HEK293T (cell line): Measurements from ENCODE around the gene FTSJ3.

ENCODE experiments used
- CTCF ChIA-PET: fragments of 350-600 bp; formaldehyde crosslinking; extraction: SDS; loops from one replicate; lab custom pipeline; 2021; ENCODE audit warnings: antibody characterized with exemption, inconsistent platforms; lab: Yijun Ruan, JAX
- POLR2A ChIA-PET: fragments of 350-600 bp; formaldehyde crosslinking; extraction: SDS; loops from one replicate; lab custom pipeline; 2020; ENCODE audit warnings: antibody characterized with exemption, inconsistent platforms; lab: Yijun Ruan, JAX
- DNase-seq: peaks from one replicate; pipeline ENCODE4 v3.0.0; 2012; ENCODE audit warnings: mixed read lengths; ENCODE audit errors: extremely low spot score
- ARNT ChIP-seq: fragments of 450-650 bp; IDR thresholded peaks from 2 replicates; pipeline ENCODE4 v1.6.1; 2017; ENCODE audit warnings: mild to moderate bottlenecking
- BHLHE40 ChIP-seq: fragments of 450-650 bp; IDR thresholded peaks from 2 replicates; pipeline ENCODE4 v1.6.1; 2016; ENCODE audit warnings: mild to moderate bottlenecking, moderate library complexity, borderline replicate concordance
- CTBP1 ChIP-seq: fragments of 450-650 bp; IDR thresholded peaks from 2 replicates; pipeline ENCODE4 v1.6.1; 2016; ENCODE audit warnings: borderline replicate concordance
- ELF4 ChIP-seq: fragments of 450-650 bp; IDR thresholded peaks from 2 replicates; pipeline ENCODE4 v1.6.1; 2017; ENCODE audit warnings: antibody characterized with exemption
- FOXA1 ChIP-seq: fragments of 450-650 bp; IDR thresholded peaks from 2 replicates; pipeline ENCODE4 v1.6.1; 2016; ENCODE audit warnings: mild to moderate bottlenecking
- FOXK2 ChIP-seq: fragments of 450-650 bp; IDR thresholded peaks from 2 replicates; pipeline ENCODE4 v1.6.1; 2016; ENCODE audit warnings: mild to moderate bottlenecking
- FOXM1 ChIP-seq: fragments of 450-650 bp; IDR thresholded peaks from 2 replicates; pipeline ENCODE4 v1.6.1; 2017; ENCODE audit warnings: mild to moderate bottlenecking, borderline replicate concordance
- HDGF ChIP-seq: fragments of 450-650 bp; IDR thresholded peaks from 2 replicates; pipeline ENCODE4 v1.6.1; 2017; ENCODE audit warnings: antibody characterized with exemption, borderline replicate concordance
- L3MBTL2 ChIP-seq: fragments of 450-650 bp; conservative IDR thresholded peaks from 2 replicates; pipeline ENCODE4 v1.6.1; 2016; ENCODE audit warnings: mild to moderate bottlenecking
- LEF1 ChIP-seq: fragments of 450-650 bp; IDR thresholded peaks from 2 replicates; pipeline ENCODE4 v1.6.1; 2017; ENCODE audit warnings: mild to moderate bottlenecking, borderline replicate concordance
- NFRKB ChIP-seq: fragments of 450-650 bp; IDR thresholded peaks from 2 replicates; pipeline ENCODE4 v1.6.1; 2016; ENCODE audit warnings: mild to moderate bottlenecking, moderate library complexity
- PKNOX1 ChIP-seq: fragments of 450-650 bp; IDR thresholded peaks from 2 replicates; pipeline ENCODE4 v1.6.1; 2016
- SP1 ChIP-seq: fragments of 450-650 bp; IDR thresholded peaks from 2 replicates; pipeline ENCODE4 v1.6.1; 2017
- SUZ12 ChIP-seq: fragments of 450-650 bp; IDR thresholded peaks from 2 replicates; pipeline ENCODE4 v1.6.1; 2016; ENCODE audit warnings: mild to moderate bottlenecking
- TARDBP ChIP-seq: fragments of 450-650 bp; IDR thresholded peaks from 2 replicates; pipeline ENCODE4 v1.6.1; 2016
- ZNF384 ChIP-seq: fragments of 450-650 bp; IDR thresholded peaks from 2 replicates; pipeline ENCODE4 v1.6.1; 2016

Gene FTSJ3

DNA sequence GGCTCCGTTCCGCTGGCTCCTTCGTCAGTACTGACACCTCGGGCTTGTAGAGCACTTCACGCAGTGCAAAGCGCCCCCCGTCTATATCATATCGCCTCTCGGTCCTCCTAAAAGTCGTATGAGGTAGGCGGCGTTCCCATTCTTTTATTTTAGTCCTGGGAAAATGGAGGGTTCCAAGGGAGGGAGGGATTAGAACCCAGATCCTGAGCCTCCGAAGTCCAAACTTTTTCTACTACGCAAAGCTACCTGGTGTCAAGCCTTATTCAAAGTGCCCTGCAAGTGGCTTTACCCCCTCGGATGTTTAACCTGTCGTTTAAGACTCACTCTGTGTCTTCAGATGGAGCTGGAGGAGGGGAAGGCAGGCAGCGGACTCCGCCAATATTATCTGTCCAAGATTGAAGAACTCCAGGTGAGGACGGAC, 348 bp upstream of the FTSJ3 start:
- TF ChIP-seq TARDBP (no peak), L3MBTL2 (no peak), NFRKB (no peak), LEF1 (no peak), ELF4 (no peak), FOXM1 (no peak), SP1 (no peak), ARNT (no peak), SUZ12 (no peak), HDGF (no peak), BHLHE40 (no peak), CTBP1 (no peak), FOXK2 (no peak), FOXA1 (no peak), PKNOX1 (no peak), ZNF384 (no peak)
- ChIA-PET CTCF (interaction anchor here (1.0 to 1.4 kb wide), 2 partner anchors 193 to 402 kb away, joined by 3 to 4 read pairs; no protein-coding TSS in a partner anchor), POLR2A (interaction anchor here (0.6 to 6.2 kb wide), 6 partner anchors 10 to 86 kb away, joined by 3 to 67 read pairs (median 20); partner anchors contain the start of genes CCDC47, DDX42 and SMARCD2)
- DNase-seq = no peak

DNA sequence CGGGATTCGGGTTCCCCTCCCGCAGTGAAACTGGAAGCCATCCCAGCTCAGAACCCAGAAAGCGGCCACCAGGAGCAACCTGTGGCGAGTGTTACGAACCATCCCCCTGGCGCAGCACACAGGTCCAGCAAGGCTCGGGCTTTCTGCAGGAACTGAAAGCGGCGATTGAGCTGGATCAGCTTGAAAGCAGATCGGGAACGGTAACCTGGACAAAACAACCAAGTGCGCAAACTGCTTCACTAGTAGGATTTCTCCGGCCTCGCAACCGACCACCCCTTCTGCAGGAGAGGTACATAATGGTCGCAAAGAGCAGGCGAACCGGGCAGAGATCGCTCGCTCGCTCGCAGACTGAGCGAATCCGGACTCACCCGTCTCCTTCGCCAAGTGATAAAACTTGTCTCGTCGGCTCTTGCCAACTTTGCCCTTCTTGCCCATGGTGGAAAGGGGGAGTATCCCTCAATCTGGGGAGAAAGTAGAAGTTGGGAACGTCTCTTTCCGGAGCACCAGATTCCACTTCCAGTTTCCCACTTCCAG, 928 bp downstream of the FTSJ3 start:
- POLR2A ChIA-PET = interaction anchor here (0.8 to 6.2 kb wide), 12 partner anchors 8 to 196 kb away, joined by 3 to 67 read pairs (median 5); partner anchors contain the start of genes CCDC47, DDX42, SMARCD2 and STRADA
- CTCF ChIA-PET = interaction anchor here (1.0 to 1.6 kb wide), 2 partner anchors 13 to 129 kb away, joined by 4 to 5 read pairs; no protein-coding TSS in a partner anchor
- DNase-seq = peak; percentile 29
- no peak for TF ChIP-seq ZNF384
- TF ChIP-seq L3MBTL2 = no peak
- no peak for TF ChIP-seq FOXK2
- TF ChIP-seq SUZ12 = no peak
- no peak for TF ChIP-seq NFRKB

DNA sequence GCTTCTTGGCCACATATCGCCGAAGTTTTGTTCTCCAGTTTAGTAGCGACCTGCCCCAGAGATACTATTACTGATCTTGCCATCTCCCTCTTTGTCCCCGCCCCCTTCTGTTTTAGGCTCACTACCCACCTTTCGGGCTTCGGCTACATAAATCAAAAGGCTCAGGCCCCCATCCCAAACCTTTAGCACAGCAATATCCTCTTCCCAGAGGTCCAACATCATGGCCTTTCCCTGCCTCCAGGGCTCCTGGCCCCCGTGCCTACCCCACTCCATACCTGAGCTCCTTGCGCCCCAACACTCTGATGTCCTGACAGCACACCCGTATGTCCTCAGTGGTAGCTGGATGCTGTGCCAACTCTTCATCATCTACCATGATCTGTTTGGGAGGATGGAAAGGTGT, 3.1 kb downstream of the FTSJ3 start:
- CTCF ChIA-PET = no interaction called here
- DNase-seq = no peak
- TF ChIP-seq SUZ12 = no peak
- no peak for TF ChIP-seq ZNF384
- TF ChIP-seq LEF1 = no peak
- no peak for TF ChIP-seq BHLHE40
- TF ChIP-seq SP1 = no peak
- TF ChIP-seq PKNOX1 = no peak
- POLR2A ChIA-PET = interaction anchor here (1.3 to 6.2 kb wide), 3 partner anchors 9 to 82 kb away, joined by 4 to 52 read pairs (median 5); partner anchors contain the start of genes CCDC47, DDX42 and STRADA

DNA sequence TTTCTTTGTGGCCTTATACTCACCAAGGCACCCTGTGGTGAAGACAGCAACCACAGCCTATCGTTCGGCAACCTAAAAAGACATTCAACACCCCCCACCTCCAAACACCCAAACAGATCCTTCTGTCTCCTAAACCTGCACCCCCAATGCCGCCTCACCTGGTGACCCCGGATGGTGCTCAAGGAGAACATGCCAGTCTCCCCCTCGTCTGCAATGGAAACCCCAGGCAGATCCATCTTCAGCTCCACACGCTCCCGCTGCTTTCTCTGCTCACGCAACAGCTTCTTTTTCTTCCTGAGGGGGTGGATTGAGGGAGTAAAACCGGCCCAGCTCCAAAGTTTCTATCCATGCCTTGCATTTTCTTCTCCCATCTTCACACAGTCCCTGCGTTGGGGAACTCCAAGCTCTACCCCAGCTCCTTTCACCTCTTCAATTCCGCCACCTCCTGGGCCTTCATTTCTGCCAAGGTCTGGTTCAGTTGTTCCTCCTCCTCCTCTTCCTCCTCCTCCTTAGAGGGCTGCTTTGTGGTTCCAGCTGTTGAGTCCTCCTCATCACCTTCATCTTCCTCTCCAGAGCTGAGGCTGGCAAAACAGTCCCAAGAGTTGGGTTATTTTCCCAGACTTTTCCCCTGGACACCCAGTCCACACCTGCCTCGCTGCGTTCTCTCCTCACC, 3.7 kb downstream of the FTSJ3 start:
- CTCF ChIA-PET = no interaction called here
- POLR2A ChIA-PET = interaction anchor here (0.7 to 6.2 kb wide), 5 partner anchors 9 to 202 kb away, joined by 3 to 52 read pairs (median 3); partner anchors contain the start of genes CCDC47, DDX42, MAP3K3 and SMARCD2
- TF ChIP-seq PKNOX1 (no peak), SP1 (no peak), ZNF384 (no peak), BHLHE40 (no peak), FOXM1 (no peak)
- DNase-seq = no peak

DNA sequence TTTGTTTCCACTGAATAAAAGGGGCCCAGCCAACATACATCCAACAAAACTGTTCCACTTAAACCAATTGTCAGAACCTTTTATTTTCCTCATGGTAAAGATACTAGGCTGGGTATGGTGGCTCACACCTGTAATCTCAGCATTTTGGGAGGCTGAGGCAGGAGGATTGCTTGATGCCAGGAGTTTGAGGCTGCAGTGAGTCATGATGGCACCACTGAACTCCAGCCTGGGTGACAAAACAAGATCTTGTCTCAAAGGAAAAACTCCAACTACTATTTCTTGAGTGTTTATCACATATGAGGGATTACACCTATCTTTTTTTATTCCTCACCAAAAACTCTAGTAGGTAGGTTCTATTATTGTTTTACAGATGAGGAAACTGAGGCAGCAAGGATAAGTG, 4.9 kb downstream of the FTSJ3 start:
- ChIA-PET CTCF (interaction anchor here (1.0 kb wide), 1 partner anchor 12 kb away, joined by 3 read pairs; no protein-coding TSS in a partner anchor), POLR2A (no interaction called here)
- no peak for DNase-seq
- TF ChIP-seq BHLHE40 (no peak), L3MBTL2 (no peak), TARDBP (no peak), CTBP1 (no peak), SUZ12 (no peak), FOXA1 (no peak), SP1 (no peak), NFRKB (no peak)

GRCh38 chr17:63821804-63822203, 5.7 kb downstream of the FTSJ3 start:
- TF ChIP-seq NFRKB = no peak
- no peak for TF ChIP-seq FOXK2
- no peak for TF ChIP-seq CTBP1
- no peak for TF ChIP-seq BHLHE40
- TF ChIP-seq TARDBP = no peak
- TF ChIP-seq FOXM1 = no peak
- TF ChIP-seq PKNOX1 = no peak
- no peak for TF ChIP-seq ARNT
- POLR2A ChIA-PET = interaction anchor here (1.3 kb wide), 1 partner anchor 48 kb away, joined by 5 read pairs; the partner anchor contains the start of gene DDX42
- CTCF ChIA-PET = interaction anchor here (0.6 to 1.0 kb wide), 2 partner anchors 13 to 498 kb away, joined by 3 to 4 read pairs; no protein-coding TSS in a partner anchor
- no peak for DNase-seq
